ENCODE data around the gene SMU1. TPM values are rescaled to one million over a fixed set of nuclear protein-coding genes. Genes with fewer than 3 reads are reported as not detected.
"Not testable (repeated sequence)": the region's sequence is repeated elsewhere in the genome, so short reads cannot be mapped to it uniquely, and the experiment has no call there.

Gene SMU1
- total RNA-seq, 3 donors from 2014 or later, result 31.0 to 33.9 (median 32.3) TPM

DNA sequence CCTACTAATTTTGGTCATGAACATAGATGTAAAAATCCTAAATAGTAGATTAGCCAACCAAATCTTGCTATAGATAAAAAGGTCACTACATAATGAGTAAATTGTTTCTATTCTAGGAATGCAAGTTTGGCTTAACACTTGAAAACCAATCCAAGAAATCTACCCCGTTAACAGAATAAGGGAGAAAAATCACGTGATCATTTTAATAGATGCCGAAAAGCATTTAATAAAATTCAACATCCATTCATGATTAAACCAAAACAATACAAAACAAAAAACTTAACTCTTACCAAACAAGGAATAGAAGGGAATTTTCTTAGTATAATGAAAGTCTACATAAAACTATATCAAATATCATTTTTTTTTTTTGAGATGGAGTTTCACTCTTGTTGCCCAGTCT, 20.7 kb upstream of the SMU1 start:
- H3K27me3 Mint-ChIP-seq (ENCODE audit: low read depth), result no peaks in the 10 kb centered on the region
- no peak for ATAC-seq
- DNase-seq, result no peak
- H3K9me3 Mint-ChIP-seq, result no peaks in the 10 kb centered on the region
- no peak overlapping the region for H3K4me3 Mint-ChIP-seq
- peaks cover 9% of the 10 kb centered on the region for H3K4me1 Mint-ChIP-seq (ENCODE audit: low read depth)
- H3K36me3 Mint-ChIP-seq (ENCODE audit: insufficient read depth), result no peaks in the 10 kb centered on the region

DNA sequence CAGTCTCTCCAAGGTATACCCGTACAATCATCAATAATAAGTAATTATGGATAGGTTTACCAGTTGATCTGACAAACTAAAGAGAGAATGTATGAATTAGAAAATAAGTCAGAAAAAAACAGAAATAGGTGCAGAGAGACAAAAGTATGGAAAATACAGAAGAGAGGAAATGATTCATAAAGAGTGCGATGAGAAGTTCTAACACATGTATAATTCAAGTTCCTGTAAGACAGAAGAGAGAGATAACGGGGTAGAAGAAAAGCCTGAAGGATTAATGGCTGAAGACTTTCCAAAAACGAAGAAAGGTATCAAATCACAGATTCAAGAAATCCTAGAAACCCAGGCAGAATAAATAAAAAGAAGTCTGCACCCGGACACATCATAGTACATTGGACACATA, 16.2 kb upstream of the SMU1 start:
- no peaks in the 10 kb centered on the region for H3K27me3 Mint-ChIP-seq (ENCODE audit: low read depth)

DNA sequence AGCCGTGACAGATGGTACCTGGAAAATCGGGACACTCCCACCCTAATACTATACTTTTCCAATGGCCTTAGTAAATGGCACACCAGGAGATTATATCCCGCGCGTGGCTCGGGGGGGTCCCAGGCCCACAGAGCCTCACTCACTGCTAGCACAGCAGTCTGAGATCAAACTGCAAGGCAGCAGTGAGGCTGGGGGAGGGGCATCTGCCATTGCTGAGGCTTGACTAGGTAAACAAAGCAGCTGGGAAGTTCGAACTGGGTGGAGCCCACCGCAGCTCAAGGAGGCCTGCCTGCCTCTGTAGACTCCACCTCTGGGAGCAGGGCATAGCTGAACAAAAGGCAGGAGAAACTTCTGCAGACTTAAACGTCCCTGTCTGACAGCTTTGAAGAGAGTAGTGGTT, 9.2 kb upstream of the SMU1 start:
- H3K27me3 Mint-ChIP-seq (ENCODE audit: low read depth); H3K9me3 Mint-ChIP-seq; DNase-seq; ATAC-seq; H3K36me3 Mint-ChIP-seq (ENCODE audit: insufficient read depth); H3K4me3 Mint-ChIP-seq: not testable (repeated sequence)
- peaks cover 25% of the 10 kb centered on the region for H3K4me1 Mint-ChIP-seq (ENCODE audit: low read depth)

More for the DNA sequence above, 16.2 kb upstream of the SMU1 start:
- DNase-seq (no peak), ATAC-seq (no peak)
- H3K36me3 Mint-ChIP-seq (ENCODE audit: insufficient read depth), result no peaks in the 10 kb centered on the region
- peaks cover 10% of the 10 kb centered on the region for H3K4me1 Mint-ChIP-seq (ENCODE audit: low read depth)
- no peaks in the 10 kb centered on the region for H3K9me3 Mint-ChIP-seq
- H3K4me3 Mint-ChIP-seq, result peak overlapping the region; percentile 14

DNA sequence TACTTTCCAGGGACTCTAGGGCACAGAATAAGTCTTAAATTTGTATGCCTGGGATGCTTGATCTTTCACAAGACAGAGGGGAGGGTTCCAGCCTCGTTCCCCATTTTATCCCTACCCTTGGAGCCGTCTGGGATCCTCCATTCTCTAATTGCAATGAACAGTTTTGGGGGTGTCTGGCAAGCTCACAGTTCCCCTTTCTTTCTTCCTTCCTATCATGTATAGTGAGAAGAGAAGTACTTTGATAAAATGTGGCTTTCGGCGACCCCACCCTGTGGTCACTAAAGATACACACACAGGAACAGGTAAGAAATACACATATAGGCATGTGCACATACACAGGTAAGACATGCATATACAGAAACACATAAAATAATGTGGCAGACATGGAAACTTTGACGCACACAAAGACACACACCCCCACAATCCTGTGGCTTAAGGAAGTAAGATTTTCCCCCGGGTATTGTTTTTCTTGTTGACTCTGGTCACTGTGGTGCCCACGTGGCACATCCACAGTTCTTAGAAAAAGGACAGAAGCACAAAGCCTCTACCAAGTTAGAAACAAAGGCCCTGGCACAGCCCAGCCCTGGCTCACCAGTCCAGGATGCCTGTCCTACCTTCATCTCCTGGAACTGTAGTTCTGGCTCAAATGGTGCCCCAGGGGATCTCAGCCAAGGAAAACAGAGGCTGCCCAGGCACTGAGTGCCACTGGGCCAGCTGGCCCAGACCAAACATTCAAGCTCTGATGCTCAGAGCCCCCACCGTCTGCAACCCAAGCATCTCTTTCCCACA, 6.3 kb upstream of the SMU1 start:
- no peak for ATAC-seq
- H3K4me1 Mint-ChIP-seq (ENCODE audit: low read depth), result peaks cover 30% of the 10 kb centered on the region
- no peak for DNase-seq
- no peaks in the 10 kb centered on the region for H3K9me3 Mint-ChIP-seq
- H3K36me3 Mint-ChIP-seq (ENCODE audit: insufficient read depth), result no peaks in the 10 kb centered on the region
- peak overlapping the region; percentile 51 for H3K4me3 Mint-ChIP-seq
- H3K27me3 Mint-ChIP-seq (ENCODE audit: low read depth), result no peaks in the 10 kb centered on the region

GRCh38 chr9:33082128-33082527, 5.7 kb upstream of the SMU1 start:
- ATAC-seq, result no peak
- no peak for DNase-seq
- Mint-ChIP-seq H3K9me3 (no peaks in the 10 kb centered on the region), H3K27me3 (ENCODE audit: low read depth) (no peaks in the 10 kb centered on the region), H3K4me1 (ENCODE audit: low read depth) (peaks cover 32% of the 10 kb centered on the region), H3K4me3 (peak overlapping the region; percentile 51), H3K36me3 (ENCODE audit: insufficient read depth) (no peaks in the 10 kb centered on the region)

DNA sequence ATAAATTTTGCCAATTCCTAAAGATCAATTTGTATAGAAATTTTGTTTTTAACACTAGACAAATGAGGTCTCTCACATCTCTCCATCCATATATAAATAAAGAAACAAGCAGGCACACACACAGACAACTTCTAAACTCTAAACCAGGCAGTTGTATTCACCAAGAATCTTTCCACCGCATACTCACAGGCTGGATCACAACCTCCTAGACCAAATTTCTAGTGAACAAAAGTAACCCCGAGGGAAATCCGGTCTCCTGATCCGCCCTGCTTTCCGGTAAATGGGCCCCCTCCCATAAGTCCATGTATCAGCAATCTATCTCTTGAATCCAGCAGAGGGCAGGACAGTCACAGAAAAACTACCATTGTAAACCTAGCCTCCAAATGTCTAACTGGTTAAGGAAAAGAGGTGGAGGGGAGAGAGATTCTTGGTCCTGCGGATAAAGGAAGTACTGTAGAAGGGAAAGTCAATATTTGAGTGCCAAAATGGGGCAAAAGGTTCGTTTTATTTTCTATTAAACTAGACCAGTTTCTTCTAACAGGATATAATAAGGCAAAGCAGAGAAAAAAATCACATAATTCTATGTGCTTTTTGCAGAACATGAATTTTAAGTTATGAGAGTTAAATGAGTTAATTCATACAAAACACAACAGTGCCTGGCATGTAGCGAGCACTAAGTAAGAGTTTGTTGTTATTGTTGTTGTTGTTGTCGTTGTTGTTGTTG, 4.8 kb upstream of the SMU1 start:
- Mint-ChIP-seq H3K36me3 (ENCODE audit: insufficient read depth) (peaks cover 2% of the 10 kb centered on the region), H3K27me3 (ENCODE audit: low read depth) (no peaks in the 10 kb centered on the region), H3K4me3 (no peak overlapping the region), H3K9me3 (no peaks in the 10 kb centered on the region), H3K4me1 (ENCODE audit: low read depth) (peaks cover 38% of the 10 kb centered on the region)
- DNase-seq, result peak; percentile 56
- ATAC-seq, result peak; percentile 44 to 47

DNA sequence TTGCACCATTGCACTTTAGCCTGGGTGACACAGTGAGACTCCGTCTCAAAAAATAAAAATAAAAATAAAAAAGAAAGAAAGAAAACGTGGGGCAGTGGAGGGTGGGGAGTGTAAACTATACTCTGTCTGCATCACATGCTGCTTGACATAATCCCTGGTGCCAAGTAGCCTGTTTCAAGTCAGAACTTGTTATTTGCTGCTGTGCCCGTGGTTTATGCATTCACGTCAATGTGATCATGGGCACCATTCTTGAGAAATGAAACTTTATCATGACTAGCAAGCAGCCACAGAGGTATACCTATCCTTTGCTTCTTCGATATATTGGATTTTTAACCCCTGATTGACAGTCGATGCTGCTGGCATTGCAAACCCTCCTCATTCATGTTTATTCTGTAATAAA, 4.1 kb upstream of the SMU1 start:
- Mint-ChIP-seq H3K9me3 (no peaks in the 10 kb centered on the region), H3K4me1 (ENCODE audit: low read depth) (peaks cover 37% of the 10 kb centered on the region), H3K4me3 (no peak overlapping the region), H3K27me3 (ENCODE audit: low read depth) (no peaks in the 10 kb centered on the region), H3K36me3 (ENCODE audit: insufficient read depth) (peaks cover 2% of the 10 kb centered on the region)
- ATAC-seq (no peak), DNase-seq (no peak)

DNA sequence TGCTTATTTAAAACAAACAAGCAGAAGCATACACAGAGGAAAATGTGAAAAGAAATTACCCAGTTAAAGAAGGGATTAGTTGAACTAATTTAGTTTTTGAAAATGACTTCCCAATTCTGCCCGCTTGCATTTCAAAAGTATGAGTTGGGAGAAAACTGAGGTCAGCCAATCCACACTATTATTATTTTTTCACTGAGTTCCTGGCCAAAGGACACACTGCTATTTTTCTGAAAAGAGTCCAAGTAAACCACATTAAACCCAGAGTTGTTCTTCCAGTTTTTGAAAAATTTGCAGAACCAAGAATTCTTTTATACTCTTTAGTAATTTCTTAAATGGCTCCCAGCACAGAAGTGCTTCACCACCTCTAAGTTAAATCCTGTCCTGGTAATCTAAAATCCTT, 7.5 kb downstream of the SMU1 start:
- DNase-seq (no peak), ATAC-seq (no peak)
- no peak overlapping the region for H3K4me3 Mint-ChIP-seq
- no peaks in the 10 kb centered on the region for H3K9me3 Mint-ChIP-seq
- peaks cover 48% of the 10 kb centered on the region for H3K36me3 Mint-ChIP-seq (ENCODE audit: insufficient read depth)
- no peaks in the 10 kb centered on the region for H3K27me3 Mint-ChIP-seq (ENCODE audit: low read depth)
- peaks cover 33% of the 10 kb centered on the region for H3K4me1 Mint-ChIP-seq (ENCODE audit: low read depth)

DNA sequence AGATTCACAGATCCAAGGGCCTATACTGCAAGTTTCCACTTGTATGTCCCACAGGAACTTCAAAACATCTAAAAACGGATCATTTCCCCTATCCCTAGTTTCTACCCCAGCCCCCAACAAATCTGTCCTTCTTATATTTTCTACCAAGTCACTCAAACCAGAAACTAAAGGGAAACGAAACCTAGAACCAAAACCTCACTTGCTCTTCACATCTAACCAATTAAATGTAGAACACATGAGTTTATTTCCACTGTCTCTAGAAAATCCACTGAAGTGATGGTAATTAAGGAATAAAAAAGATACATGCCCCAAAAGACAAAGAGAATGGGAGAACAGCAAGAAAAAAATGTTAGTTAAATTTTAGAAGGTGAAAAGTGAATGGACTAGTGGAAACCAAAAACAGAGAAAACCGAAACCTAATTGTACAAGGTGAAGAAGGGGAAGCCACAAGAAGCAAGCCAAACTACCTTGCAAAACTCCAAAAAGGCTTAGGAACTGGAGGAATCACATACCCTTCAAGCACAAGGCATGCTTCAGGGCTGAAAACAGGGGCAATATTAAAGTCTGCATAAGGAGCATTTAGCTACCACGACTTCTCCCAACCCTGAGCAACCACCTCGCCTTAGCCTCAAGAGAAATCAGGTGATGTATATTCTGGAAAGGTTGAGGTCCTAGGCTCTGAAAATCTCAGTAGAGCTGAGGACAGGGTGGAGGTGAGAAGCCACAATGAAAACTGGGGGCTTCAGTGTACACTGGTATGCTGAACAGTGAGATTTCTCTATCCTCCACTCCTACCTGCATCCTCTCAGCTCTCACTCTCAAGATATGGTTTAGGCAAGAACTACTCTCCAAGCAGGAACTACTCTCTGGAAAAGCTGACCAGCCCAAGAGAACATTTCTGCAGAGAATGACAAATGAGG, 11.1 kb downstream of the SMU1 start:
- no peak for ATAC-seq
- H3K9me3 Mint-ChIP-seq, result no peaks in the 10 kb centered on the region
- no peaks in the 10 kb centered on the region for H3K27me3 Mint-ChIP-seq (ENCODE audit: low read depth)
- peaks cover 9% of the 10 kb centered on the region for H3K4me1 Mint-ChIP-seq (ENCODE audit: low read depth)
- H3K4me3 Mint-ChIP-seq, result no peak overlapping the region
- peaks cover 34% of the 10 kb centered on the region for H3K36me3 Mint-ChIP-seq (ENCODE audit: insufficient read depth)
- DNase-seq, result no peak

DNA sequence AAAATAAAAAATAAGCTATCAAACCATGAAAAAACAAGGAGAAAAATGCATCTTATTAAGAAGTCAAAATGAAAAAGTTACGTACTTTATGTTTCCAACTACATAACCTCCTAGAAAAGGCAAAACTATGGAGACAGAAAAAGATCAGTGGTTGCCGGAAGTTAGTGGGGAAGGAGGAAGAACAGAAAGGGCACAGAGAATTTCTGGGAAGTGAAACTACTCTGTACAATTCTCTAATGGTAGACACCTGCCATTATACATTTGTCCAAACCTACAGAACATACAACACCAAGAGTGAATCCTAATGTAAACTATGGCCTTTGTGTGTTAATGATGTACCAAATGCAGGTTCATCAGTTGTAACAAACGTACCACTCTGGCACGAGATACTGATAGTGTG, 25.3 kb downstream of the SMU1 start:
- no peaks in the 10 kb centered on the region for H3K9me3 Mint-ChIP-seq
- no peak overlapping the region for H3K4me3 Mint-ChIP-seq
- DNase-seq, result no peak
- H3K27me3 Mint-ChIP-seq (ENCODE audit: low read depth), result no peaks in the 10 kb centered on the region
- peaks cover 42% of the 10 kb centered on the region for H3K36me3 Mint-ChIP-seq (ENCODE audit: insufficient read depth)
- H3K4me1 Mint-ChIP-seq (ENCODE audit: low read depth), result peaks cover 10% of the 10 kb centered on the region
- ATAC-seq, result no peak

GRCh38 chr9:33049680-33050361, 26.7 kb downstream of the SMU1 start:
- DNase-seq, result no peak
- ATAC-seq, result peak; percentile 69 to 70
- Mint-ChIP-seq H3K27me3 (ENCODE audit: low read depth) (no peaks in the 10 kb centered on the region), H3K36me3 (ENCODE audit: insufficient read depth) (peaks cover 40% of the 10 kb centered on the region), H3K4me1 (ENCODE audit: low read depth) (peaks cover 11% of the 10 kb centered on the region), H3K4me3 (no peak overlapping the region), H3K9me3 (no peaks in the 10 kb centered on the region)

- DNase-seq (no peak), ATAC-seq (no peak)
- H3K9me3 Mint-ChIP-seq, result no peaks in the 10 kb centered on the region
- H3K36me3 Mint-ChIP-seq (ENCODE audit: insufficient read depth), result peaks cover 36% of the 10 kb centered on the region
- H3K4me3 Mint-ChIP-seq, result no peak overlapping the region
- H3K27me3 Mint-ChIP-seq (ENCODE audit: low read depth), result no peaks in the 10 kb centered on the region
- peaks cover 25% of the 10 kb centered on the region for H3K4me1 Mint-ChIP-seq (ENCODE audit: low read depth)
These were observed 28.4 kb downstream of the SMU1 start for GRCh38 chr9:33048054-33048465.

- H3K4me3 Mint-ChIP-seq, result no peak overlapping the region
- H3K4me1 Mint-ChIP-seq (ENCODE audit: low read depth), result peaks cover 25% of the 10 kb centered on the region
- H3K9me3 Mint-ChIP-seq, result no peaks in the 10 kb centered on the region
- no peak for ATAC-seq
- H3K36me3 Mint-ChIP-seq (ENCODE audit: insufficient read depth), result peaks cover 35% of the 10 kb centered on the region
- no peak for DNase-seq
- H3K27me3 Mint-ChIP-seq (ENCODE audit: low read depth), result no peaks in the 10 kb centered on the region
These were observed 30.4 kb downstream of the SMU1 start for GRCh38 chr9:33046061-33046460.
